GM23338 (cell line): Measurements from ENCODE around the gene CHST11. TPM values are rescaled to one million over a fixed set of nuclear protein-coding genes. Genes with fewer than 3 reads are reported as not detected.

ENCODE experiments used
- ETS1 ChIP-seq: IDR thresholded peaks from 2 replicates; pipeline ENCODE4 v1.6.1; 2016; ENCODE audit warnings: antibody characterized with exemption
- ZNF462 ChIP-seq: fragments of 250-450 bp; sonication (Bioruptor Pico); IDR thresholded peaks from 2 replicates; pipeline ENCODE4 v1.5.0; 2020; ENCODE audit warnings: mild to moderate bottlenecking, moderate library complexity
- polyA plus RNA-seq: library from polyadenylated mRNA; unstranded; fragments of >200 nt; fragmentation: Nextera tagmentation; extraction: Ambion mirVana; gene quantifications from 2 replicates; pipeline ENCODE4 v1.2.1, GENCODE V29; 2016
- total RNA-seq: library from RNA; depleted of rRNA; stranded (reverse); fragments of >200 nt; shearing (Covaris generic); gene quantifications from 2 replicates; pipeline ENCODE4 v1.2.3, GENCODE V29; 2014
- TF ChIP-seq, protein P1 (sequence below): IDR thresholded peaks from one replicate; pipeline ENCODE4 v1.6.1; 2018; ENCODE audit warnings: antibody characterized with exemption; ENCODE audit not compliant: unreplicated experiment
- TF ChIP-seq, protein P2 (sequence below), 2 experiments: fragments of 200-600 bp in 1 of 2; sonication (generic) in 1 of 2; conservative IDR thresholded peaks; 2 replicates each; pipeline versions ENCODE4 v1.5.1 to v1.6.1; 2016 to 2017; ENCODE audit warnings: antibody characterized with exemption in 2 of 2, low read depth in 2 of 2, mild to moderate bottlenecking in 2 of 2, moderate library complexity in 1 of 2

CHST11 gene
- total and polyA plus RNA-seq, 2 experiments from 2014 or later = 7.7 to 25.7 TPM

DNA sequence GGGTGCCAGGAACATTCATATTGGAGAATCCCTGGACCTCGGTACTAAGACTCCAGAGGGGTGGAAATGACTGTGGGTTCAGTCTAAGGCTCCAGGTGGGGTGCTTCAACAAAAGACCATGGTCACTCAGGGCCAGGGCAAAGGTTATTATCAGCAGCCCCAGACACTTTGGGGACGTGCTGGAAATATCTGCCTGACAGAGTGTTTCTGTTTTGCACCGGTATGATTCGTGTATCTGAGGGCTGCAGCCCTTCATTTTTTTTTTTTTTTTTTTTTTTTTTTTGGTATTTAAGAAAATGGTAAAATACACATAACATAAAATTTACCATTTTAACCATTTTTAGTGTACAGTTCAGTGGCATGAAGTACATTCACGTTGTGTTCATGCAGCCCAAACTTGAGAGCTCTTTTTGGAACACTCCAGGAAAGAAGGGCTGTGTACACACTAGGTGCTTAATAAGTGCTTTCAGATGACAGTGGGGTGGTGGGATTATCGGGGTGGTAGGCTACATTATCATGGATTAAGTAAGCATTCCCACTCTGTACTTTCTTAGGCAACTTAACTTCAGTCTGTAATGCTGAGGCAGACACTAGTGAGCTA, 120.3 kb downstream of the CHST11 start (continued):
- TF ChIP-seq ZNF462 (CRISPR knock-in tag) (no peak), ETS1 (no peak)
- TF ChIP-seq, protein P1, sequence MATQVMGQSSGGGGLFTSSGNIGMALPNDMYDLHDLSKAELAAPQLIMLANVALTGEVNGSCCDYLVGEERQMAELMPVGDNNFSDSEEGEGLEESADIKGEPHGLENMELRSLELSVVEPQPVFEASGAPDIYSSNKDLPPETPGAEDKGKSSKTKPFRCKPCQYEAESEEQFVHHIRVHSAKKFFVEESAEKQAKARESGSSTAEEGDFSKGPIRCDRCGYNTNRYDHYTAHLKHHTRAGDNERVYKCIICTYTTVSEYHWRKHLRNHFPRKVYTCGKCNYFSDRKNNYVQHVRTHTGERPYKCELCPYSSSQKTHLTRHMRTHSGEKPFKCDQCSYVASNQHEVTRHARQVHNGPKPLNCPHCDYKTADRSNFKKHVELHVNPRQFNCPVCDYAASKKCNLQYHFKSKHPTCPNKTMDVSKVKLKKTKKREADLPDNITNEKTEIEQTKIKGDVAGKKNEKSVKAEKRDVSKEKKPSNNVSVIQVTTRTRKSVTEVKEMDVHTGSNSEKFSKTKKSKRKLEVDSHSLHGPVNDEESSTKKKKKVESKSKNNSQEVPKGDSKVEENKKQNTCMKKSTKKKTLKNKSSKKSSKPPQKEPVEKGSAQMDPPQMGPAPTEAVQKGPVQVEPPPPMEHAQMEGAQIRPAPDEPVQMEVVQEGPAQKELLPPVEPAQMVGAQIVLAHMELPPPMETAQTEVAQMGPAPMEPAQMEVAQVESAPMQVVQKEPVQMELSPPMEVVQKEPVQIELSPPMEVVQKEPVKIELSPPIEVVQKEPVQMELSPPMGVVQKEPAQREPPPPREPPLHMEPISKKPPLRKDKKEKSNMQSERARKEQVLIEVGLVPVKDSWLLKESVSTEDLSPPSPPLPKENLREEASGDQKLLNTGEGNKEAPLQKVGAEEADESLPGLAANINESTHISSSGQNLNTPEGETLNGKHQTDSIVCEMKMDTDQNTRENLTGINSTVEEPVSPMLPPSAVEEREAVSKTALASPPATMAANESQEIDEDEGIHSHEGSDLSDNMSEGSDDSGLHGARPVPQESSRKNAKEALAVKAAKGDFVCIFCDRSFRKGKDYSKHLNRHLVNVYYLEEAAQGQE = no peak
- TF ChIP-seq, protein P2, sequence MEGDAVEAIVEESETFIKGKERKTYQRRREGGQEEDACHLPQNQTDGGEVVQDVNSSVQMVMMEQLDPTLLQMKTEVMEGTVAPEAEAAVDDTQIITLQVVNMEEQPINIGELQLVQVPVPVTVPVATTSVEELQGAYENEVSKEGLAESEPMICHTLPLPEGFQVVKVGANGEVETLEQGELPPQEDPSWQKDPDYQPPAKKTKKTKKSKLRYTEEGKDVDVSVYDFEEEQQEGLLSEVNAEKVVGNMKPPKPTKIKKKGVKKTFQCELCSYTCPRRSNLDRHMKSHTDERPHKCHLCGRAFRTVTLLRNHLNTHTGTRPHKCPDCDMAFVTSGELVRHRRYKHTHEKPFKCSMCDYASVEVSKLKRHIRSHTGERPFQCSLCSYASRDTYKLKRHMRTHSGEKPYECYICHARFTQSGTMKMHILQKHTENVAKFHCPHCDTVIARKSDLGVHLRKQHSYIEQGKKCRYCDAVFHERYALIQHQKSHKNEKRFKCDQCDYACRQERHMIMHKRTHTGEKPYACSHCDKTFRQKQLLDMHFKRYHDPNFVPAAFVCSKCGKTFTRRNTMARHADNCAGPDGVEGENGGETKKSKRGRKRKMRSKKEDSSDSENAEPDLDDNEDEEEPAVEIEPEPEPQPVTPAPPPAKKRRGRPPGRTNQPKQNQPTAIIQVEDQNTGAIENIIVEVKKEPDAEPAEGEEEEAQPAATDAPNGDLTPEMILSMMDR (conservative IDR thresholded peaks at IDR 0.05; ENCODE audit: low read depth in 2 of 2) = no peak
